ENCODE measurements around the gene ZNF519.
"Not testable (repeated sequence)": the region's sequence is repeated elsewhere in the genome, so short reads cannot be mapped to it uniquely, and the experiment has no call there.

ZNF519 gene

GRCh38 chr18:14146771-14147170 is 14.5 kb upstream of the ZNF519 start:
- DNase-seq = not testable (repeated sequence)

- DNase-seq = not testable (repeated sequence)
These were observed 13.5 kb upstream of the ZNF519 start for GRCh38 chr18:14145581-14146338.

- not testable (repeated sequence) for DNase-seq
These were observed 12.8 kb upstream of the ZNF519 start for GRCh38 chr18:14145021-14145420.

- no peak for DNase-seq
These were observed 12.3 kb upstream of the ZNF519 start for GRCh38 chr18:14144628-14144895.

DNA sequence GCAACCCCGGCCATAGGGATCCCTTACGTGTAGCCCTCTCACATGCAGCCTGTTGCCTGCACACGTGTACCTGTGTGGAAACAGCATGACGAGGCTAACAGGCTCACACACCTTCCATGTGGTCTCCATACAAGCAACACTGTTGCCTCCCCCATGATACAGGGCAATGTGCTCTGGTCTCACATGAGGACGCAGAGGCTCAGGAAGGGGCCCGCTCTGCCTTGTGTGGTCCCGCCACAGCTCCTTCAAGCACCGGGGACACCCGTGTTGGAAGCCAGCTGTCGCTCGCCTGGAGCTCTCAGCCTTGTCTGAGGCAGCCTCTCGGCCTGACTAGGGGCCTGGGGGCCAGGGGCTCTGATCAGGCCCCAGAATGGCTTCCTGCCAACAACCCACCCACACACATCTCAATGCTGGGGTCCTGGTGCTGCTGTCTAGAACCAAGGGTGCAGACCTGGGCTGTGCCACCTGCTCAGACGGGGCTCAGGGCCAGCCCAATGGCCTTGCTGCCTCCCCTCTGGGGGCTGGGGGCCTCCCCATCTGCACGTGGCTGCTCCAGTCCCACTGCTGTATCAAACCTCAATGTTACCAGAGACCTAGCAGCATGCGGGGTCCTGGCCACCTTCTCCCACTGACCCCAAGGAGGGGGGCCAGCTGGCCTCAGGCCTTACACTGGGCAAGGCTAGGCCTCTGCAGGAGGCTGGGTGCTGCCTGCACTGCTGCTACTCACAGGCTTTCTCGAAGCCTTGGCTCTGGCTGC is 11.8 kb upstream of the ZNF519 start:
- DNase-seq = not testable (repeated sequence)

GRCh38 chr18:14143396-14143795 is 11.2 kb upstream of the ZNF519 start:
- not testable (repeated sequence) for DNase-seq

DNA sequence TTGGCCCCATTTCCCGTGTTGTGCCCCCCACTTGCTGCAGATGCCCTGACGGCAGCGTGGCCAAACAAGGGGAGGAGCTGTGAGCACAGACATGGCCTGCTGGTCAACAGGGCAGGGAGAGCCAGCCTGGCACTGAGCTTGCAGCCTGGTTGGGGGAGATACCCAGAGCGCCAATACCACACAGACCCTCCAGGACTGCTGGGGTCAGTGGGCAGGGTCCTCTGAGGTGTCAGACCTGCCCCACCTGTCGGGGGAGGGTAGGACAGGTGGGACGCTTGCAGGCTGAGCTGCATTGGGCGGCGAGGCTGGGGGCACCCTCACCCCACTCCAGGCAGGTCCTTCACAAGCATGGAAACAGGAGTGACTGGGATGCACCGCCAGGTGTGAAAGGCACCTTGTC is 9.9 kb upstream of the ZNF519 start:
- not testable (repeated sequence) for DNase-seq

GRCh38 chr18:14139583-14139982 is 7.3 kb upstream of the ZNF519 start:
- not testable (repeated sequence) for DNase-seq

DNA sequence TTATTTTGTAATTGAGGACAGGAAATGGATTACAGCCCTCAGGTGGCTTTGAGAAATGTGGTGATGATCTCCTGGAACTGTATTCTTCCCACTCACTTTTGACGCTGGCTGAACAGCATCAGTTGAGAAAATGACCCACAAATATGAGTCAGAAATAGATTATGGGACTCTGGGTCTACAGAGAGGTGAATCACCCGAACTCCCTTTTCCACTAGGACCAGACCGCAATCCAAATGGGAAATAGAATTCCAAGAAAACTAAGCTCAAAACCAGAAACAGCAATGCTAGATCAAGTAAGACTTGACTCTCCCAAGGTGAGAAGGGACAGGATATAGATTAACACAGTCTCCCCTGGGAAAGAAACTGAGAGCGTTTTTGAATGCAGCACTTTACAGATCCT is 5.7 kb upstream of the ZNF519 start:
- DNase-seq = not testable (repeated sequence)

- DNase-seq = not testable (repeated sequence)
These were observed 452 bp downstream of the ZNF519 start for GRCh38 chr18:14131696-14132270.

DNA sequence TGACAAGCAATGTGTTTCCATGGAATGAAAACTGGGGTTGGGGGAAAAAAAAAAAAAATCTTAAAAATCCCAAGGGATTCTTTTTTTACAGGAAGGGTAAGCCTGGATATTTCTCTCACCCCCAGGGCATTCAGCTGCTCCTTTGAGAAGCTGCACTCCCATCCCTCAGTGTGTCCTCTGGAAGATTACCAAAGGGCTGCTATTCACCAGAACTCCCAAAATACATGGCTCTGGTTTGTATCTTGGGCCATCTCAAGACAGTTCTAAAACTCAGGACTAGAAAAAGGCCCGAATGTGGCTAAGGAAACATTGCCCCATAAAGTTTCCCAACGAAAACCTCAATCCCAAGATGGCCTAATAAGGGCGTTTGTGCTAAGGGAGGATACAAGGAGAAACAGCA is 1.4 kb downstream of the ZNF519 start:
- DNase-seq = not testable (repeated sequence)

GRCh38 chr18:14124689-14125088 is 7.5 kb downstream of the ZNF519 start:
- DNase-seq = no peak

DNA sequence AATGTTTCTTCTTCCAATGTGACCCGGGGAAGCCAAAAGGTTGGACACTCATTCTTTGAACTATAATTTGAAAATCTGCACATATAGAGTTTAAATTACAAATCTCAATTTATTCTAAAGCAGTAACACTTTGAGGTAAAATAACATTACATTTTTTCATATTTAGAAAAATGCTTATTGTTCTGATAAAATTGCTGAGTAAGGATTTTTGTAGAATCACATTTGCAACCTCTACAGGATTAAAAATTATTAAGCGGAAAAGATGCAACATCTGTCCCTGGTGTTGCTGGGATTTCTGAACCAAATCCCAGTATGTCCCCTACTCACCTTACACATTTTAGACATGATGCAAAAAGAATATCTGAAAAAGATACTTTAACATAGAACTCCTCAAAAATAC is 10.1 kb downstream of the ZNF519 start:
- no peak for DNase-seq

- no peak for DNase-seq
These were observed 11.3 kb downstream of the ZNF519 start for GRCh38 chr18:14120926-14121325.

DNA sequence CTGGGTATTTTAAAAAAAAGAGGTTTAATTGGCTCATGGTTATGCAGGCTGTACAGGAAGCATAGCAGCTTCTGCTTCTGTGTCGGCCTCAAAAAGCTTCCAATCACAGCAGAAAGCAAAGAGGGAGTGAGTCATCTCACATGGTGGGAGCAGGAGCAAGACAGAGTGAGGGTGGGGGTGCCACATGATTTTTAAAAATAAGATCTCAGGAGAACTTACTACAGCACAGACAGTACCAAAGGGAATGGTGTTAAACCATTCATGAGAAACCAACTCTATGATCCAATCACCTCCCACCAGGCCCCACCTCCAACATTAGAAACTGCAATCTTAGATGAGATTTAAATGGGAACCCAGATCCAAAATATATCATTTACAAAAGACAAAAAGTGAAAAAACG is 14.6 kb downstream of the ZNF519 start:
- no peak for DNase-seq

DNA sequence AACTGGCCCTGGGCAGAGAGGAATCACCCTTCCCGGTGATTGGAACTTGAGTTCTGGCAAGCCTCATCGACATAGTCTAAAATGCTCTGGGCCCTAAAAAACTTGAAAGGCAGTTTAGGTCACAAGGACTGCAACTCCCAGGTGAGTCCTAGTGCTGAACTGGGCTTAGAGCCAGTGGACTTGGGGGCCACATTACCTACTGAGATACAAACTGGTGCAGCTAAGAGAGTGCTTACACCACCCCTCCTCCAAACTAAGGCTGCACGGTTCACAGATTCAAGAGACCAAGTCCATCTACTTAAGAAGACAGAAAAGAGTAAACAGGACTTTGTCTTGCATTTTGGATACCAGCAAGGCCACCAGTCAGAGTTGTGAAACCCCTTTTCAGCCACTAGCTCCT is 25.3 kb downstream of the ZNF519 start:
- no peak for DNase-seq

GRCh38 chr18:14104906-14105748 is 27.1 kb downstream of the ZNF519 start:
- no peak for DNase-seq

DNA sequence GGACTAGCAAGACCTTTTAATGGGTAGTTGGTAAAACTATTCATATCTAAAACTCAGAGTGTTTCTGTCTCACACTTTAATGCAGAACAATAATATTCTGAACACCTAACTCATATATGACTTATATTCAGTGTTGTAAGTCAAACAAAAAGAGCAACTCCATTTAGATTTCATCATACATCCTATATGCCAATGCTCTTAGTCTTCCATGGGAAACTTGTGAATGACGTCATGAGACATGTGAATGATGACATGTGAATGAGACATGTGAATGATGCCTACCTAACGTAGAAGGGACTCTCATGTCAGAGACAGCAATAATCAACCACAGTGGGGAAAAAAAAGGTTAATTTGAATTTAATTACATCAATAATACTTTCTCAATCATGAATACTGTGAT is 28.0 kb downstream of the ZNF519 start:
- DNase-seq = no peak

- DNase-seq = no peak
These were observed 31.5 kb downstream of the ZNF519 start for GRCh38 chr18:14100503-14101286.

DNA sequence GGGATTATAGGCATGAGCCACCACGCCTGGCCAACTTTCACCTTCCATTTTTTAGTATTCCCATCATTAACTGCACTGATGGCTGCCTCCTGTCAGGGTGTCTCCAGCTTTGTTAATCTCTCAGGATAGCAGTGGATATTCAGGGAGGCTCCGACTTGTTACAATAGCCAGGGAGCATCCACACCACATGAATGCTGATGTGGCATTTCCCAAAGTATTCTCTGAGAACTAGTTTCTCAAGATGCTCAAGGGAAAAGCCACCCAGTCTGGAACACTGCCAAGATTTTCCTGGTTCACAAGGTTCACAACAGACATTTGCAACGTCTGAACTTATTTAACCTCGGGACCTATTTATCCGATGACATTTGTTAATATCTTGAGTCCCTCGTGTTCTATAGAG is 33.8 kb downstream of the ZNF519 start:
- no peak for DNase-seq

DNA sequence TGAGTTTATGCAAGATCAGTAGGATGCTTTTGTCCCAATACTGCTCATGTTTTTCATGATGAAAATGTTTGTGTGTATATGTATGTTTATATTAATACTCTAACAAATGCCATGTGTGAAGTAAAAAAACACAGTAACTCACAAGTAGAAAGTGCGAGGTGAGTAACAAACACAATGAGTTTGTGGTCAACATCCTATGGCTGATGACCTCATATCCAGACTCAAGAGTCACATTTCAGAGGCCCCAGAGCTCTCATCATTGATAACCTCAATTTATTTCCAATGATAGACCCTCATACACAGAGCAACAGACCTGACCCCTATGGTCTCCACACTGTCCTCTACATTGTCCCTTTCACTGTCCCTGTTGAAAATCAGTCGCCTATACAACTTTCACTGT is 34.5 kb downstream of the ZNF519 start:
- no peak for DNase-seq

- no peak for DNase-seq
These were observed 38.8 kb downstream of the ZNF519 start for GRCh38 chr18:14093307-14093915.
